Adrenal gland (tissue), 12 donors: Measurements from ENCODE around the gene PNP. TPM values are rescaled to one million over a fixed set of nuclear protein-coding genes. Genes with fewer than 3 reads are reported as not detected.

Experiments used
- DNase-seq, 7 donors: peaks; one replicate each; pipeline ENCODE4 v3.0.0-alpha.2; 2019 to 2020
- H3K27ac ChIP-seq, 5 donors: fragments of 200-600 bp; sonication (generic) in 4 of 5; 1 replicate in 3 of 5; 2 replicates in 2 of 5; pipeline versions ENCODE4 v1.5.1 to v1.8.0; 2016 to 2020; ENCODE audit warnings: mild to moderate bottlenecking in 1 of 5
- H3K27me3 ChIP-seq: fragments of 200-600 bp; 2 replicates; pipeline ENCODE4 v1.8.0; 2021
- H3K36me3 ChIP-seq, 2 donors: fragments of 200-600 bp; replicated peaks in 1 of 2; 1 replicate in 1 of 2; 2 replicates in 1 of 2; pipeline versions ENCODE4 v1.5.1 to v1.8.0; 2018 to 2022
- H3K4me1 ChIP-seq, 2 donors: fragments of 200-600 bp; replicated peaks in 1 of 2; 1 replicate in 1 of 2; 2 replicates in 1 of 2; pipeline versions ENCODE4 v1.5.1 to v1.8.0; 2018 to 2021
- H3K4me3 ChIP-seq, 4 donors: fragments of 200-600 bp; sonication (generic) in 3 of 4; one replicate each; pipeline ENCODE4 v1.5.1; 2016 to 2018
- H3K9me3 ChIP-seq, 3 donors: fragments of 200-600 bp; sonication (generic) in 1 of 3; replicated peaks in 1 of 3; 1 replicate in 2 of 3; 2 replicates in 1 of 3; pipeline versions ENCODE4 v1.5.1 to v1.8.0; 2016 to 2021
- POLR2A ChIP-seq, 2 donors: fragments of 450-650 bp; IDR thresholded peaks; one replicate each; pipeline ENCODE4 v1.6.1; 2017; ENCODE audit warnings: antibody characterized with exemption in 2 of 2, mild to moderate bottlenecking in 2 of 2, moderate library complexity in 1 of 2
- WGBS, 4 donors: extraction: QIAGEN DNeasy Blood & Tissue Kit in 2 of 4; methylation state at CpG; one replicate each; pipeline versions ENCODE4 v1.1.5 to v1.1.7; 2013 to 2017; 5-methylcytosine and 5-hydroxymethylcytosine counted together
- intact Hi-C, 2 donors: fragments of 100-400 bp; cut with DNase I; formaldehyde crosslinking; loops; one replicate each; pipeline versions ENCODE4 v1.14.1 to v1.15.0; 2022 to 2023
- polyA plus RNA-seq, 3 donors: library from polyadenylated mRNA; stranded (reverse); fragments of 200-250 nt in 2 of 3; fragments of 350-450 nt in 1 of 3; fragmentation: Illumina TruSeq in 1 of 3; extraction: RNeasy Lipid Tissue Mini Kit (QIAGEN cat#74804) in 1 of 3; gene quantifications; one replicate each; pipeline ENCODE4 v1.2.3, GENCODE V29; 2013 to 2014
- total RNA-seq, 9 donors: library from RNA; depleted of rRNA in 4 of 9; stranded (reverse); fragments of >200 nt in 4 of 9; fragments of 120-200 nt in 1 of 9; fragmentation: NEBNext Ultra II Directional in 1 of 9; extraction: Animal tissue kit (Norgen Biotek cat#: 25700) in 1 of 9; gene quantifications; one replicate each; pipeline versions ENCODE4 v1.1.0 to v1.2.4, GENCODE V29; 2013 to 2023
- TF ChIP-seq, protein P1 (sequence below), 6 experiments: fragments of 450-650 bp in 4 of 6; fragments of 200-600 bp in 2 of 6; sonication (generic) in 1 of 6; IDR thresholded peaks; 1 replicate in 5 of 6; 2 replicates in 1 of 6; pipeline versions ENCODE4 v1.5.1 to v1.8.0; 2016 to 2021; ENCODE audit warnings: antibody characterized with exemption in 6 of 6, mild to moderate bottlenecking in 2 of 6, moderate library complexity in 1 of 6
- donor health status: healthy with polysubstance abuse.
- donor health status: Bipolar disorder and iron deficiency.
- donor health status: DM: yes; HTN: yes; CAD: no.
- donor health status: DM: no; HTN: no; CAD: no.
- donor health status: DM: no; HTN: no; CAD: no.
- donor health status: DM: yes; HTN: yes; CAD: no.

The PNP gene
- total and polyA plus RNA-seq, 12 donors: 5.4 to 101 (median 17.9) TPM

DNA sequence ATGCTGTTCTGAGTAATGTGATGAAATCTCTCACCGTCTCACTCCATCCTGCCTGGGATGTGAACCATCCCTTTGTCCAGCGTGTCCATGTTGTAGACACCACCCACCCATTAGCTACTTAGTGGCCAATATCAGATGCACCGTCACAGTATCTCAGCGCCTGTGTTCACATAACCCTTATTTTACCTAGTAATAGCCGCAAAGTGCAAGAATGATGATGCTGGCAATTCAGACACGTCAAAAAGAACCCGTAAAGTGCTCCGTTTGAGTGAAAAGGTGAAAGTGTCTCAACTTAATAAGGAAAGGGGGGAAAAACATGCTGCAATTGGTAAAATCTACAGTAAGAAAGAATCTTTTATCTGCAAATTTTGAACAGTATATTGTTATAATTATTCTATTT, 39.2 kb downstream of the PNP start:
- 86 to 91% (median 88%) methylated on average over 8 of the region's 8 CpGs for WGBS, 4 donors

DNA sequence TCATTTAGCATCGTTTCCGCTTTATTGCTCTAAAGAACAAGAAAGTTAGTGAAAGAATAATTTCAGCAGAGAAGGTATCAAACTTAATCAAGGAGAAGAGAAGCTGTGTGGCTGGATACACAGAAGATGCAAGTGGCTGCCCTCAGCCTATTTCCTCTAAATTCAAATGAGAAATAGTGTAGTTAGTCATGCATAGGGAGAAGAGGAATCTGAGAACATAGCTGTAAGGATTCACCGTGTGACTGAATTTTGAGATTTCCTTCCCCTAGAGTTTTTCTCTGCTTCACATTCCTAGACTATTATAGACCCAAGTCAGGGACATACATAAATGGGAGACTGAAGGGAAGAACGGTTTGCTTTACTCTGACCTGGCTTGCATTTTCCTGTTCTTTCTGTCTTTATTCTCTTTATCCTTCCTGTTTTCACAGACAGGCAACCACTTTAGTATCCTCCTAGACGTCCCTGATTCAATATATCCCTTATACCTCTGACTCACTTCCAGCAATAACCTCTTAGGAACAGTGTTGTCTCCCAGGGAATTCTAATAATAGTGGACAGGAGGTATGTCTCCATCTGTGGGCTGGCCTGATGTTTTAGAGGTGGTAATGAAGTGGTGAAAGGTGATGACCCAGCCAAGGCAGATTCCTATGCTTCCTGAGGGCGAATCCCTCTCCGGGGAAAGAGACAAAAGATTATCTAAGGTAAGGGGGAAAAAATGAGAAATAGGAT, 43.1 kb downstream of the PNP start:
- intact Hi-C loops: no loop called here
- DNase-seq: no peak
- H3K27me3 ChIP-seq: peaks cover 4% of the 10 kb centered on the region
- H3K27ac ChIP-seq: no peak overlapping the region
- TF ChIP-seq, protein P1, sequence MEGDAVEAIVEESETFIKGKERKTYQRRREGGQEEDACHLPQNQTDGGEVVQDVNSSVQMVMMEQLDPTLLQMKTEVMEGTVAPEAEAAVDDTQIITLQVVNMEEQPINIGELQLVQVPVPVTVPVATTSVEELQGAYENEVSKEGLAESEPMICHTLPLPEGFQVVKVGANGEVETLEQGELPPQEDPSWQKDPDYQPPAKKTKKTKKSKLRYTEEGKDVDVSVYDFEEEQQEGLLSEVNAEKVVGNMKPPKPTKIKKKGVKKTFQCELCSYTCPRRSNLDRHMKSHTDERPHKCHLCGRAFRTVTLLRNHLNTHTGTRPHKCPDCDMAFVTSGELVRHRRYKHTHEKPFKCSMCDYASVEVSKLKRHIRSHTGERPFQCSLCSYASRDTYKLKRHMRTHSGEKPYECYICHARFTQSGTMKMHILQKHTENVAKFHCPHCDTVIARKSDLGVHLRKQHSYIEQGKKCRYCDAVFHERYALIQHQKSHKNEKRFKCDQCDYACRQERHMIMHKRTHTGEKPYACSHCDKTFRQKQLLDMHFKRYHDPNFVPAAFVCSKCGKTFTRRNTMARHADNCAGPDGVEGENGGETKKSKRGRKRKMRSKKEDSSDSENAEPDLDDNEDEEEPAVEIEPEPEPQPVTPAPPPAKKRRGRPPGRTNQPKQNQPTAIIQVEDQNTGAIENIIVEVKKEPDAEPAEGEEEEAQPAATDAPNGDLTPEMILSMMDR (IDR thresholded peaks at IDR 0.05): no peak
- no peak for TF ChIP-seq POLR2A (IDR thresholded peaks at IDR 0.05)
- no peaks in the 10 kb centered on the region for H3K36me3 ChIP-seq
- WGBS, 4 donors: 53 to 64% (median 63%) methylated on average over 7 of the region's 7 CpGs
- H3K4me1 ChIP-seq: no peaks in the 10 kb centered on the region
- no peak overlapping the region for H3K4me3 ChIP-seq
- no peaks in the 10 kb centered on the region for H3K9me3 ChIP-seq

More for the DNA sequence above, 39.2 kb downstream of the PNP start:
- H3K4me3 ChIP-seq: no peak overlapping the region
- DNase-seq: no peak
- H3K9me3 ChIP-seq: no peaks in the 10 kb centered on the region
- TF ChIP-seq POLR2A (IDR thresholded peaks at IDR 0.05): no peak
- TF ChIP-seq, protein P1 (IDR thresholded peaks at IDR 0.05): no peak
- intact Hi-C loops: no loop called here
- H3K36me3 ChIP-seq: no peaks in the 10 kb centered on the region
- H3K27ac ChIP-seq: no peak overlapping the region
- no peaks in the 10 kb centered on the region for H3K27me3 ChIP-seq
- H3K4me1 ChIP-seq: no peaks in the 10 kb centered on the region

DNA sequence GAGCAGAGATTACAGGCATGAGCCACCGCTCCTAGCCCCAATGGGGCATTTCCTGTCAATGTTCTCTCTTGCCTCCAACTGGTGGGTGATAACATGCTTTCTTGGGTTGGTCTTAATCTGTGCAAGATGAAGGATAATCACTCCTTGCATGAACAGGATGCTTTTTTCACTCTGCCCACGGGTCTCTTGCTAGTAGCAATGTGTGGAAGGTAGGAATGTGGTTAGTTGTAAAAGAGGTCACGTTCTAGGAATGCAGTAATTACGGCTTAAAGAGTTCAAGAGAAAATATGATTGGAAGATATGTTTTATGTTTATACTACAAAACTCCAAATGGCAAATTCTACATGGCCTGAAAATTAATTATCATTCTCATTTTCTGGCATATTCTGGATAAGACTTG, 46.6 kb downstream of the PNP start:
- intact Hi-C loops: no loop called here

DNA sequence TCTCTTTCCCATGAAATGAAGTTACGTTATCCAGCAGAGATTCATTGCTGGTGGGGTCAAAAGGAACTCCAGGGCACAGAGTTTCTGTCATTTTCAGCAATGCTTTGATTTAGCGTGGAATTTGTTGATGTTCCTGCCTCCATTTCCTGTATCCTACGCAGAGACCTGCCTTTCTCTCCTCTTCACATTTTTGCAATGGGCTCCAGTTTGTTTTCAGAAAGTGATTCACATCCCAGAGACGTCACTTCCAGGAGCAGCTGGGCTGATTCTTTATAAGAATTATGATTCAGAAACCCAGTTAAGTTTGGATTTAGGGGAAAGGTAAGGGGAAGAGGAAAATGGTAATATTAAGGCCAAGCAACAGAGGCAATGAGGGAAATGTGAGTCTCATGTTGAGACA, 47.7 kb downstream of the PNP start:
- Histone ChIP-seq H3K27ac (no peak overlapping the region), H3K4me1 (no peaks in the 10 kb centered on the region), H3K36me3 (no peaks in the 10 kb centered on the region), H3K4me3 (no peak overlapping the region), H3K27me3 (peaks cover 4% of the 10 kb centered on the region), H3K9me3 (no peaks in the 10 kb centered on the region)
- peak in 1 of 7 donors; percentile 2 for DNase-seq
- intact Hi-C loops: no loop called here
- TF ChIP-seq, protein P1 (IDR thresholded peaks at IDR 0.05): no peak
- no peak for TF ChIP-seq POLR2A (IDR thresholded peaks at IDR 0.05)
- WGBS, 4 donors: 31 to 53% (median 49%) methylated on average over 4 of the region's 4 CpGs

More for the DNA sequence above, 46.6 kb downstream of the PNP start:
- Histone ChIP-seq H3K9me3 (no peaks in the 10 kb centered on the region), H3K4me1 (no peaks in the 10 kb centered on the region), H3K27me3 (peaks cover 4% of the 10 kb centered on the region), H3K27ac (no peak overlapping the region), H3K36me3 (no peaks in the 10 kb centered on the region), H3K4me3 (no peak overlapping the region)
- TF ChIP-seq, protein P1 (IDR thresholded peaks at IDR 0.05): no peak
- no peak for TF ChIP-seq POLR2A (IDR thresholded peaks at IDR 0.05)
- no peak for DNase-seq
- 59 to 75% (median 68%) methylated on average over 4 of the region's 4 CpGs for WGBS, 4 donors
